Smooth muscle cell (in vitro differentiated cells): ENCODE data around the gene NUP62. TPM values are rescaled to one million over a fixed set of nuclear protein-coding genes. Genes with fewer than 3 reads are reported as not detected.

Experiments used
- DNase-seq: peaks from one replicate; lab custom pipeline; 2025; ENCODE audit not compliant: unreplicated experiment; lab: John Stamatoyannopoulos, UW
- H2AFZ ChIP-seq: fragments of 200-600 bp; sonication (generic); 2 replicates; pipeline ENCODE4 v1.6.0; 2016; ENCODE audit warnings: antibody characterized with exemption, low read depth, mild to moderate bottlenecking
- H3F3A ChIP-seq: fragments of 200-600 bp; sonication (generic); 2 replicates; pipeline ENCODE4 v1.6.0; 2017; ENCODE audit warnings: antibody characterized with exemption, low read depth
- H3K27ac ChIP-seq: fragments of 200-600 bp; sonication (generic); 2 replicates; pipeline ENCODE4 v1.5.1; 2016; ENCODE audit warnings: low read depth, mild to moderate bottlenecking
- H3K27me3 ChIP-seq: fragments of 200-600 bp; sonication (generic); 2 replicates; pipeline ENCODE4 v1.6.1; 2016; ENCODE audit warnings: low read depth, mild to moderate bottlenecking
- H3K36me3 ChIP-seq: fragments of 200-600 bp; sonication (generic); 2 replicates; pipeline ENCODE4 v1.5.1; 2016; ENCODE audit warnings: low read depth
- H3K4me1 ChIP-seq: fragments of 200-600 bp; sonication (generic); 2 replicates; pipeline ENCODE4 v1.5.1; 2016; ENCODE audit warnings: low read depth
- H3K4me2 ChIP-seq: fragments of 200-600 bp; sonication (generic); 2 replicates; pipeline ENCODE4 v1.6.0; 2016; ENCODE audit warnings: mild to moderate bottlenecking
- H3K4me3 ChIP-seq: fragments of 200-600 bp; sonication (generic); 2 replicates; pipeline ENCODE4 v1.5.1; 2016; ENCODE audit warnings: mild to moderate bottlenecking
- H3K79me2 ChIP-seq: fragments of 200-600 bp; sonication (generic); 2 replicates; pipeline ENCODE4 v1.6.0; 2016; ENCODE audit warnings: low read depth, mild to moderate bottlenecking
- H3K9ac ChIP-seq: fragments of 200-600 bp; sonication (generic); 2 replicates; pipeline ENCODE4 v1.6.0; 2016; ENCODE audit warnings: low read depth
- H3K9me3 ChIP-seq: fragments of 200-600 bp; sonication (generic); replicated peaks from 2 replicates; pipeline ENCODE4 v1.5.1; 2016; ENCODE audit warnings: low read depth
- H4K20me1 ChIP-seq: fragments of 200-600 bp; sonication (generic); 2 replicates; pipeline ENCODE4 v1.6.0; 2016; ENCODE audit warnings: low read depth
- WGBS: methylation state at CpG from one replicate; pipeline ENCODE4 v1.1.7; 2016; ENCODE audit warnings: low lambda C conversion rate; 5-methylcytosine and 5-hydroxymethylcytosine counted together
- polyA plus RNA-seq: library from polyadenylated mRNA; unstranded; fragments of >200 nt; fragmentation: Nextera tagmentation; extraction: Ambion mirVana; gene quantifications from 2 replicates; pipeline ENCODE4 v1.2.1, GENCODE V29; 2016
- total RNA-seq: library from RNA; depleted of rRNA; stranded (reverse); fragments of >200 nt; gene quantifications from 2 replicates; pipeline ENCODE4 v1.2.3, GENCODE V29; 2014
- TF ChIP-seq, protein P1 (sequence below): fragments of 200-600 bp; sonication (generic); IDR thresholded peaks from 2 replicates; pipeline ENCODE4 v1.5.1; 2017; ENCODE audit warnings: borderline replicate concordance, mild to moderate bottlenecking, antibody characterized with exemption; ENCODE audit not compliant: insufficient read depth, poor library complexity, severe bottlenecking

The NUP62 gene
- total and polyA plus RNA-seq, 2 experiments from 2014 or later, result 24.2 to 29.5 TPM

DNA sequence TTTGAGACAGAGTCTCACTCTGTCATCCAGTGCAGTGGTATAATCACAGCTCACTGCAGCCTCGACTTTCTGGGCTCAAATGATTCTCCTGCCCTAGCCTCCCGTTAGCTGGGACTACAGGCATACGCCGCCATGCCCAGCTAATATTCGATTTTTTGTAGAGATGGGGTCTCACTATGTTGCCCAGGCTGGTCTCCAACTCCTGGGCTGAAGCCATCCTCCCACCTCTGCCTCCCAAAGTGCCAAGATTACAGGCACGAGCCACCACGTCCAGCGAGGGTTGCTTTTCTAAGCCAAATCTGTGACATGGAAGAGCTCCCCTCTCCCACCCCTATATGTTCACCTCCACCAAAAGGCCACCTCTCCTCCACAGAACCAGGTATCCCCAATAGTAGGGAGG, 11.2 kb downstream of the NUP62 start:
- H3K4me3 ChIP-seq, result no peak overlapping the region
- no peak overlapping the region for H2AFZ ChIP-seq
- 95% methylated on average over 8 of the region's 8 CpGs for WGBS
- peaks cover 28% of the 10 kb centered on the region for H3K79me2 ChIP-seq
- DNase-seq, result no peak
- peaks cover 79% of the 10 kb centered on the region for H4K20me1 ChIP-seq
- H3K36me3 ChIP-seq, result no peaks in the 10 kb centered on the region
- no peak overlapping the region for H3K4me2 ChIP-seq
- H3K9ac ChIP-seq, result no peak overlapping the region
- H3F3A ChIP-seq, result no peaks in the 10 kb centered on the region
- H3K27me3 ChIP-seq, result no peaks in the 10 kb centered on the region
- no peaks in the 10 kb centered on the region for H3K4me1 ChIP-seq
- TF ChIP-seq, protein P1, sequence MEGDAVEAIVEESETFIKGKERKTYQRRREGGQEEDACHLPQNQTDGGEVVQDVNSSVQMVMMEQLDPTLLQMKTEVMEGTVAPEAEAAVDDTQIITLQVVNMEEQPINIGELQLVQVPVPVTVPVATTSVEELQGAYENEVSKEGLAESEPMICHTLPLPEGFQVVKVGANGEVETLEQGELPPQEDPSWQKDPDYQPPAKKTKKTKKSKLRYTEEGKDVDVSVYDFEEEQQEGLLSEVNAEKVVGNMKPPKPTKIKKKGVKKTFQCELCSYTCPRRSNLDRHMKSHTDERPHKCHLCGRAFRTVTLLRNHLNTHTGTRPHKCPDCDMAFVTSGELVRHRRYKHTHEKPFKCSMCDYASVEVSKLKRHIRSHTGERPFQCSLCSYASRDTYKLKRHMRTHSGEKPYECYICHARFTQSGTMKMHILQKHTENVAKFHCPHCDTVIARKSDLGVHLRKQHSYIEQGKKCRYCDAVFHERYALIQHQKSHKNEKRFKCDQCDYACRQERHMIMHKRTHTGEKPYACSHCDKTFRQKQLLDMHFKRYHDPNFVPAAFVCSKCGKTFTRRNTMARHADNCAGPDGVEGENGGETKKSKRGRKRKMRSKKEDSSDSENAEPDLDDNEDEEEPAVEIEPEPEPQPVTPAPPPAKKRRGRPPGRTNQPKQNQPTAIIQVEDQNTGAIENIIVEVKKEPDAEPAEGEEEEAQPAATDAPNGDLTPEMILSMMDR, result no peak
- H3K9me3 ChIP-seq, result no peaks in the 10 kb centered on the region
- H3K27ac ChIP-seq, result no peak overlapping the region

DNA sequence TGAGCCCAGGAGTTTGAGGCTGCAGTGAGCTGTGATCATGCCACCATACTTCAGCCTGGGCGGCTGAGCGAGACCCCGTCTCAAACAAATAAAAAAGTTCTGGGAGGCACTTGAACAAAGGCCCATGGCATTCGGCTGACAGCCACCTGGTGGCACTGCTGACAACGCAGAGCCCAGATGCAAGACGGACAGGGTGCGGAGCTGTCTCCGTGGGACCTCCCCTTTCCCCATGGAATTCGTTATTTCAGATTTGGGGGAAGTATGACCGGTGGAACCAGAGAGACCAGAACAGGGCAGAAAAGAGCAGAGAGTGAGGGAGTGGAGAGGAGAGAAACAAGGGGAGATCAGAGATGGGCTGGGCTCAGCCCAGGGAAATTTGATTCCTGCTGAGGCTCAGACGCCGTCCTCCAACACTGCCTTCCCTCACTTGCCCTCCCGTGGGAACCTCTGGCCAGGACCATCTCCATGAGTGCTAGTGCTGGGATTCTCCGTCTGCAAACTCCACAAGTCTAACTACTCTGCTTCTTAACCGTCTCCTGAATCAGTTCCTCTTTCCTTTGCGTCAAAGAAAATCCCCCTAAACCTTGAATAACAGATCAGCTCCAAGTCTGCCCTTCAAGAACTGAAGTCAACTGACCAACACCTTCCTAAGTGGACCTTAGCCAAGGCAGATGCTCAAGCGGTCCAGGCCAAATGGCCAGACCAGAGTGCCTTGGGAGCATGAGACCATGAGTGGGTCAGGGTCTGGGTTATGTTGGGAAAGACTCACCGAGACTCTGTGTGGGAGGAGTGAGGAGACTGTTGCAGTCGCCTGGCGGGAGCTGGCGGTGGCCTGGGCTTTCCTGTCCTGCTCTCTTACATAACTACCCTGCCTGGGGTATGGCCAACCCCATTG, 12.2 kb downstream of the NUP62 start:
- WGBS, result 87% methylated on average over 20 of the region's 21 CpGs
- H2AFZ ChIP-seq, result no peak overlapping the region

DNA sequence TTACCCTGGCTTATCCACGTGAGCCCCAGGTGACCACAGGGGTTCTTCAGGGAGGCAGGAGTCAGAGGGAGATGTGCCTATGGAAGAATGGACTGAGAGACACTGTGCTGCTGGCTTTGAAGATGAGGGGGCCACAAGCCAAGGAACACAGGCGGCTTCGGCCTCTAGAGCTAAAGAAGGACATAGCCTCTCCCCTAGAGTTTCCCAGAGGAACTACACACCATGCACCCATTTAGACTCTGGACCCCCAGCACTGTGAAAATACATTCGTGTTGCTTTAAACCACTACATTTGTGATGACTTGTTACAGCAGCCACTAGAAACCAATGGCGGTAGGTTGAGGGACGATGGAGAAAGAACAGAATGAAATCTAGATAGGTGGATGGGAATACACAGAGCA, 14.0 kb downstream of the NUP62 start:
- WGBS, result 97% methylated on average over 6 of the region's 6 CpGs
- Histone ChIP-seq H3F3A (no peaks in the 10 kb centered on the region), H2AFZ (no peak overlapping the region), H3K27me3 (no peaks in the 10 kb centered on the region), H3K9ac (no peak overlapping the region), H3K36me3 (no peaks in the 10 kb centered on the region), H3K4me3 (no peak overlapping the region), H3K4me1 (no peaks in the 10 kb centered on the region), H3K4me2 (no peak overlapping the region), H4K20me1 (peaks cover 63% of the 10 kb centered on the region), H3K9me3 (no peaks in the 10 kb centered on the region), H3K79me2 (peaks cover 15% of the 10 kb centered on the region), H3K27ac (no peak overlapping the region)
- TF ChIP-seq, protein P1, result no peak
- DNase-seq, result no peak

More for the DNA sequence above, 12.2 kb downstream of the NUP62 start:
- no peaks in the 10 kb centered on the region for H3K4me1 ChIP-seq
- H3K79me2 ChIP-seq, result peaks cover 27% of the 10 kb centered on the region
- H3K9me3 ChIP-seq, result no peaks in the 10 kb centered on the region
- no peaks in the 10 kb centered on the region for H3F3A ChIP-seq
- H4K20me1 ChIP-seq, result peaks cover 69% of the 10 kb centered on the region
- no peak for DNase-seq
- no peak overlapping the region for H3K9ac ChIP-seq
- H3K4me2 ChIP-seq, result no peak overlapping the region
- no peaks in the 10 kb centered on the region for H3K36me3 ChIP-seq
- TF ChIP-seq, protein P1, result no peak
- no peaks in the 10 kb centered on the region for H3K27me3 ChIP-seq
- no peak overlapping the region for H3K4me3 ChIP-seq
- H3K27ac ChIP-seq, result no peak overlapping the region

DNA sequence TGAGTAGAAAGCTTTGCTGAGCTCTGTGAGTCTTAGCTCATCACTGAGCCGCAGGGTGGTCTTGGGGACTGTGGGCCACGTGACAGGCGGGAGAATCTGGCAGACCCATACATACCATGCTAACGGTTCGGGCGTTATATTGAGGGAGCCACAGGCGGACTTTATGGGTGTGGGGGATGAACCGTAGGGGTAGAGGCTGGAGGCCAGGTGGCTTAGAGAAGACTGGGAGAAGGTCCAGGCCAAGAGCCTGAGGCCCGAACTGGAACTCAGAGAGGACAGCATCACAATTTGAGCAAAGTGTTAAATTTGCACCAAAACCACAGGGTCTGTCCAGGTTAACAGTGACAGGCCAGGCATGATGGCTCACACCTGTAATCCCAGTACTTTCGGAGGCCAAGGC, 15.6 kb downstream of the NUP62 start:
- Histone ChIP-seq H3K4me2 (no peak overlapping the region), H3K4me1 (no peaks in the 10 kb centered on the region), H3K9me3 (no peaks in the 10 kb centered on the region), H3K9ac (no peak overlapping the region), H3K27ac (no peak overlapping the region), H4K20me1 (peaks cover 49% of the 10 kb centered on the region), H2AFZ (no peak overlapping the region), H3K27me3 (no peaks in the 10 kb centered on the region), H3K36me3 (no peaks in the 10 kb centered on the region), H3F3A (no peaks in the 10 kb centered on the region), H3K79me2 (peaks cover 5% of the 10 kb centered on the region), H3K4me3 (no peak overlapping the region)
- DNase-seq, result no peak
- WGBS, result 98% methylated on average over 10 of the region's 10 CpGs
- TF ChIP-seq, protein P1, result no peak
